Kidney (tissue), 14 donors: ENCODE measurements around the gene CFAP92. TPM values are rescaled to one million over a fixed set of nuclear protein-coding genes. Genes with fewer than 3 reads are reported as not detected.

Experiments used
- DNase-seq, 5 donors: peaks; one replicate each; pipeline ENCODE4 v3.0.0-alpha.2; 2013 to 2020
- FAIRE-seq: peaks from 2 replicates; lab custom pipeline; 2012; peaks lifted over from hg19 to GRCh38; lab: Jason Lieb, UNC
- H3K27ac ChIP-seq, 2 donors: one replicate each; pipeline ENCODE4 v1.7.0; 2013; ENCODE audit warnings: low read depth in 2 of 2, low read length in 2 of 2, inconsistent platforms in 1 of 2
- H3K27me3 ChIP-seq: one replicate; pipeline ENCODE4 v1.7.1; 2013; ENCODE audit warnings: low read length, inconsistent platforms; ENCODE audit not compliant: control insufficient read depth, insufficient read depth
- H3K36me3 ChIP-seq, 3 donors: one replicate each; pipeline versions ENCODE4 v1.7.0 to v1.7.1; 2013; ENCODE audit warnings: low read length in 3 of 3, control low read depth in 1 of 3, inconsistent platforms in 1 of 3; ENCODE audit not compliant: insufficient read depth in 3 of 3, control insufficient read depth in 2 of 3
- H3K4me1 ChIP-seq, 3 donors: one replicate each; pipeline versions ENCODE4 v1.7.0 to v1.7.1; 2013; ENCODE audit warnings: low read length in 3 of 3, inconsistent platforms in 1 of 3, low read depth in 1 of 3; ENCODE audit not compliant: control insufficient read depth in 2 of 3, insufficient read depth in 2 of 3
- H3K4me3 ChIP-seq, 3 donors: one replicate each; pipeline versions ENCODE4 v1.7.0 to v1.8.1; 2013; ENCODE audit warnings: low read length in 3 of 3, control low read depth in 1 of 3, inconsistent platforms in 1 of 3
- H3K9ac ChIP-seq, 3 donors: one replicate each; pipeline versions ENCODE4 v1.7.0 to v1.7.1; 2013; ENCODE audit warnings: low read length in 3 of 3, control low read depth in 1 of 3, inconsistent platforms in 1 of 3
- H3K9me3 ChIP-seq, 3 donors: one replicate each; pipeline versions ENCODE4 v1.7.0 to v1.7.1; 2013; ENCODE audit warnings: low read length in 3 of 3, control low read depth in 1 of 3, inconsistent platforms in 1 of 3; ENCODE audit not compliant: control insufficient read depth in 2 of 3, insufficient read depth in 1 of 3
- CTCF ChIP-seq: IDR thresholded peaks from 3 replicates; pipeline ENCODE4 v1.5.1; 2012; ENCODE audit warnings: mild to moderate bottlenecking, moderate library complexity, borderline replicate concordance; ENCODE audit not compliant: insufficient read depth; ENCODE audit errors: extremely low read depth
- intact Hi-C: fragments of 100-400 bp; cut with DNase I; formaldehyde crosslinking; loops from one replicate; pipeline ENCODE4 v1.11.1; 2022
- polyA plus RNA-seq: library from polyadenylated mRNA; stranded (reverse); fragments of 350-450 nt; fragmentation: Illumina TruSeq; extraction: RNeasy Lipid Tissue Mini Kit (QIAGEN cat#74804); gene quantifications from one replicate; pipeline ENCODE4 v1.2.3, GENCODE V29; 2014; ENCODE audit warnings: low read depth, low replicate concordance; ENCODE audit not compliant: insufficient read depth
- total RNA-seq: library from RNA; stranded (reverse); fragmentation: NEBNext Ultra II Directional; extraction: Animal tissue kit (Norgen Biotek cat#: 25700); gene quantifications from one replicate; pipeline ENCODE4 v1.2.1, GENCODE V29; 2021
- donor health status: control.
- donor health status: control.
- donor health status: control.
- donor health status: control.
- donor health status: control.
- donor health status: DM: yes; HTN: yes; CAD: no.
- donor health status: Normal renal cell carcinoma (clear cell type).

Gene CFAP92
- total and polyA plus RNA-seq, 2 donors from 2014 or later: 0.56 to 0.60 TPM

- Histone ChIP-seq H3K27ac (peak overlapping the region; percentile 85 to 86), H3K36me3 (peaks cover 0 to 1% (median 0%) of the 10 kb centered on the region in 3 donors), H3K27me3 (no peaks in the 10 kb centered on the region), H3K4me1 (peaks cover 0 to 18% (median 10%) of the 10 kb centered on the region in 3 donors), H3K9me3 (no peaks in the 10 kb centered on the region), H3K9ac (peak overlapping the region; percentile 87 to 96 (median 89)), H3K4me3 (peak overlapping the region; percentile 68 to 96 (median 89))
- no peak for TF ChIP-seq CTCF
- intact Hi-C loops: no loop called here
- FAIRE-seq: no peak
- DNase-seq: no peak
These were observed 113.9 kb downstream of the CFAP92 start for GRCh38 chr3:128879991-128880390.

- peak; percentile 98 to 99 (median 99) for DNase-seq
- no peak for TF ChIP-seq CTCF
- Histone ChIP-seq H3K9ac (peak within 1 kb of the TSS; percentile 96 to 97 (median 96)), H3K27me3 (no peaks in the 10 kb centered on the region), H3K9me3 (no peaks in the 10 kb centered on the region), H3K27ac (peak within 1 kb of the TSS; percentile 90 to 91), H3K36me3 (no peaks in the 10 kb centered on the region), H3K4me1 (peaks cover 0 to 18% (median 10%) of the 10 kb centered on the region in 3 donors), H3K4me3 (peak within 1 kb of the TSS; percentile 89 to 96 (median 89))
- FAIRE-seq: no peak
- intact Hi-C loops: no loop called here
These were observed 114.5 kb downstream of the CFAP92 start, which contains the start of gene ACAD9 for GRCh38 chr3:128879125-128879969. ACAD9 (plus strand) TSS chr3:128879620; CDS start chr3:128879692, 72 bp downstream.

- Histone ChIP-seq H3K9ac (peak overlapping the region; percentile 96 to 97 (median 96)), H3K36me3 (no peaks in the 10 kb centered on the region), H3K27me3 (no peaks in the 10 kb centered on the region), H3K27ac (peak overlapping the region; percentile 90 to 91), H3K9me3 (no peaks in the 10 kb centered on the region), H3K4me1 (peaks cover 0 to 18% (median 10%) of the 10 kb centered on the region in 3 donors), H3K4me3 (peak overlapping the region; percentile 89 to 96 (median 89))
- intact Hi-C loops: no loop called here
- no peak for FAIRE-seq
- TF ChIP-seq CTCF: no peak
- peak in 3 of 5 donors; percentile 13 to 57 (median 43) for DNase-seq
These were observed 115.2 kb downstream of the CFAP92 start for GRCh38 chr3:128878556-128879124.
